ENCODE data around the gene RGS6. TPM values are rescaled to one million over a fixed set of nuclear protein-coding genes. Genes with fewer than 3 reads are reported as not detected.

RGS6 gene
- total RNA-seq, 2 donors from 2014 or later: 3.2 TPM; not detected in 1

- 75% methylated on average over 3 of the region's 3 CpGs for WGBS
- Histone ChIP-seq H3K4me1 (replicated peaks) (no peaks in the 10 kb centered on the region), H3K4me3 (no peak overlapping the region), H3K27ac (no peak overlapping the region), H3K27me3 (replicated peaks; ENCODE audit: insufficient read depth) (no peaks in the 10 kb centered on the region), H3K9me3 (no peaks in the 10 kb centered on the region), H3K36me3 (no peaks in the 10 kb centered on the region)
- no peak for DNase-seq (ENCODE audit: low spot score)
- intact Hi-C loops (cut with DNase I): no loop called here
- TF ChIP-seq POLR2A (IDR thresholded peaks at IDR 0.05) (no peak), POLR2AphosphoS5 (IDR thresholded peaks at IDR 0.05) (no peak), CTCF (IDR thresholded peaks at IDR 0.05) (no peak)
These were observed 223.3 kb downstream of the RGS6 start for GRCh38 chr14:72155379-72155993.

DNA sequence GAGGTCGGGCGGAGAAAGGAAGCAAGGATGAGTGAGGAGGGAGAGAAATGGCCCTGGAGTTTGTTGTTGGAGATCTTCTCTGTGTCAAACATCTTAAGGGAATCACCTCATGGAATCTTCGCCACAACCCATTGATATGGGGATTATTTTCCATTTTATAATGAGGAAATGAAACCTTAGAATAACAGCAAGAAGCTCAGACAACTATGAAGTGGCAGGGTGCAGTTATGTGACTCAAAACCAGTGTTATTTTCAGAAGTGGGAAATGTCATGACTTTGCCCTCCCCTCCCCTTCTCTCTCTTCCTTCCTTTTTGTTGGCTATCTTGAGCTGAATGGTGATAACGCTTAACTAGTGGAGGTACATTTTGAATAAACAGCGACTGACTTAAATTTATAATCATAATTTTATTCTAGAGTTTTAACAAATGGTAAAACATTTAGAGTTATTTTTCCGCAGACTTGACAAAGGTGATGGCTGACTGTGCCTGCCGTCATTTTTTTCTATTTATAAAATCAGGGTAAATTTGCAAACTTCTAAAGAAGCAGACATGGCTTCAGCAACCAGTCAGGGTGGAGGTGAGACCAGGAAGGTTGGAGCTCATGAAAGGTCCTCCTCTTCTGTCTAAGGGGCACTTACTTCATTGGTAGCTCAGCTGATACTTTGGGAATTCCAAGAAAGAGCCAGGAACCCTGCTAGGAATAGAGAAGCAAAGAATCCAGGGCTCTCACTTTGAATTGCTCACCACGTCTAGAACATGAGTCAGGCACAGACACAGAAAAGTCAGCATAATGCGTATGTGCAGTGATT, 232.4 kb downstream of the RGS6 start:
- 85% methylated on average over 9 of the region's 9 CpGs for WGBS
- H3K27me3 ChIP-seq (replicated peaks; ENCODE audit: insufficient read depth): no peaks in the 10 kb centered on the region
- intact Hi-C loops (cut with DNase I): no loop called here
- H3K4me3 ChIP-seq: no peak overlapping the region
- no peaks in the 10 kb centered on the region for H3K4me1 ChIP-seq (replicated peaks)
- DNase-seq (ENCODE audit: low spot score): no peak
- H3K36me3 ChIP-seq: no peaks in the 10 kb centered on the region
- no peak overlapping the region for H3K27ac ChIP-seq
- H3K9me3 ChIP-seq: no peaks in the 10 kb centered on the region
- TF ChIP-seq CTCF (IDR thresholded peaks at IDR 0.05): no peak

- TF ChIP-seq POLR2A (IDR thresholded peaks at IDR 0.05) (no peak), CTCF (IDR thresholded peaks at IDR 0.05) (no peak), POLR2AphosphoS5 (IDR thresholded peaks at IDR 0.05) (no peak)
- Histone ChIP-seq H3K4me3 (no peak overlapping the region), H3K27me3 (replicated peaks; ENCODE audit: insufficient read depth) (no peaks in the 10 kb centered on the region), H3K9me3 (no peaks in the 10 kb centered on the region), H3K27ac (no peak overlapping the region), H3K36me3 (no peaks in the 10 kb centered on the region), H3K4me1 (replicated peaks) (no peaks in the 10 kb centered on the region)
- intact Hi-C loops (cut with DNase I): no loop called here
- WGBS: 67% methylated on average over 8 of the region's 8 CpGs
- DNase-seq (ENCODE audit: low spot score): no peak
These were observed 233.0 kb downstream of the RGS6 start for GRCh38 chr14:72165229-72165698.

DNA sequence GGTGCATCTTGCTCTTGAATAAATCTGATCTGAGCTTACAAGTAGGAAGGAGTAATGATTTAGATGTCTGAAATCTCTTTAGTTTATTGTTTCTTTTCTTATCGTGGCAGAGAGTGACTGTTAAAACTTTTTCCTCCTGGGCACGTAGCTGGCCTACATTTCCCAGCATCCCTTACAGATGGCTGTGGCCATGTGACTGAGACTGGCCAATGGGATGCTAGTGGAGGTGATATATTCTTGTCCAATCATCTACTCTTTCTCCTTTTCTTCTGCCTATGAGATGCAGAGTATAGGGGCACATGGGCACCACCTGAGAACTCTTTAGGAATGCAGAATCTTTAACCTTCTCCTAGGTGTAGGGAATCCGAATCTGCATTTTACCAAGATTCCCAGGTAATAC, 237.3 kb downstream of the RGS6 start:
- H3K27ac ChIP-seq: no peak overlapping the region
- intact Hi-C loops (cut with DNase I): no loop called here
- H3K36me3 ChIP-seq: no peaks in the 10 kb centered on the region
- H3K4me1 ChIP-seq (replicated peaks): no peaks in the 10 kb centered on the region
- no peaks in the 10 kb centered on the region for H3K27me3 ChIP-seq (replicated peaks; ENCODE audit: insufficient read depth)
- WGBS: 78% methylated on average over 3 of the region's 3 CpGs
- no peak for DNase-seq (ENCODE audit: low spot score)
- TF ChIP-seq CTCF (IDR thresholded peaks at IDR 0.05) (no peak), POLR2A (IDR thresholded peaks at IDR 0.05) (no peak), POLR2AphosphoS5 (IDR thresholded peaks at IDR 0.05) (no peak)
- no peak overlapping the region for H3K4me3 ChIP-seq
- H3K9me3 ChIP-seq: no peaks in the 10 kb centered on the region

- TF ChIP-seq CTCF (IDR thresholded peaks at IDR 0.05) (no peak), POLR2A (IDR thresholded peaks at IDR 0.05) (no peak), POLR2AphosphoS5 (IDR thresholded peaks at IDR 0.05) (no peak)
- no peaks in the 10 kb centered on the region for H3K9me3 ChIP-seq
- no peaks in the 10 kb centered on the region for H3K36me3 ChIP-seq
- H3K27me3 ChIP-seq (replicated peaks; ENCODE audit: insufficient read depth): no peaks in the 10 kb centered on the region
- intact Hi-C loops (cut with DNase I): no loop called here
- no peak overlapping the region for H3K27ac ChIP-seq
- no peaks in the 10 kb centered on the region for H3K4me1 ChIP-seq (replicated peaks)
- H3K4me3 ChIP-seq: no peak overlapping the region
- no peak for DNase-seq (ENCODE audit: low spot score)
- WGBS: 93% methylated on average over 5 of the region's 5 CpGs
These were observed 239.8 kb downstream of the RGS6 start for GRCh38 chr14:72172049-72172448.
